ENCODE measurements around the gene EPSTI1.

GRCh38 chr13:42878721-42879120, 113.3 kb downstream of the EPSTI1 start:
- TF ChIP-seq CTCF (IDR thresholded peaks at IDR 0.05) (no peak), REST (IDR thresholded peaks at IDR 0.05; ENCODE audit: insufficient read depth in 1 of 2, low read depth in 2 of 2, low read length in 1 of 2) (no peak), POLR2AphosphoS5 (IDR thresholded peaks at IDR 0.05; ENCODE audit: low read depth, low read length) (no peak), TCF7L2 (IDR thresholded peaks at IDR 0.05; ENCODE audit: low read depth, low read length) (no peak), SIN3A (IDR thresholded peaks at IDR 0.05; ENCODE audit: borderline replicate concordance, insufficient read depth, low read depth, low read length) (no peak)
